Measurements from ENCODE around the gene PDE6C.
"Not testable (repeated sequence)": the region's sequence is repeated elsewhere in the genome, so short reads cannot be mapped to it uniquely, and the experiment has no call there.

PDE6C gene

GRCh38 chr10:93680412-93681047 lies 68.2 kb downstream of the PDE6C start:
- H3K4me3 ChIP-seq (ENCODE audit: low read depth, low read length), result no peak overlapping the region
- TF ChIP-seq CTCF (IDR thresholded peaks at IDR 0.05; ENCODE audit: control insufficient read depth, extremely low read depth, insufficient read depth), result peak; percentile 47
- DNase-seq (ENCODE audit: low read depth), result no peak

GRCh38 chr10:93687737-93688136 lies 75.4 kb downstream of the PDE6C start:
- no peak for TF ChIP-seq CTCF (IDR thresholded peaks at IDR 0.05; ENCODE audit: control insufficient read depth, extremely low read depth, insufficient read depth)

GRCh38 chr10:93695740-93696139 lies 83.4 kb downstream of the PDE6C start:
- no peak for DNase-seq (ENCODE audit: low read depth)
- TF ChIP-seq CTCF (IDR thresholded peaks at IDR 0.05; ENCODE audit: control insufficient read depth, extremely low read depth, insufficient read depth), result no peak
- H3K4me3 ChIP-seq (ENCODE audit: low read depth, low read length), result no peak overlapping the region

More at GRCh38 chr10:93687737-93688136, 75.4 kb downstream of the PDE6C start:
- no peak for DNase-seq (ENCODE audit: low read depth)
- H3K4me3 ChIP-seq (ENCODE audit: low read depth, low read length), result no peak overlapping the region

- not testable (repeated sequence) for DNase-seq (ENCODE audit: low read depth); H3K4me3 ChIP-seq (ENCODE audit: low read depth, low read length)
Observed at GRCh38 chr10:93696582-93696981, 84.2 kb downstream of the PDE6C start.

- TF ChIP-seq CTCF (IDR thresholded peaks at IDR 0.05; ENCODE audit: control insufficient read depth, extremely low read depth, insufficient read depth), result no peak
- DNase-seq (ENCODE audit: low read depth), result no peak
- H3K4me3 ChIP-seq (ENCODE audit: low read depth, low read length), result no peak overlapping the region
Observed at GRCh38 chr10:93697207-93697606, 84.9 kb downstream of the PDE6C start.

- peak overlapping the region; percentile 75 for H3K4me3 ChIP-seq (ENCODE audit: low read depth, low read length)
- DNase-seq (ENCODE audit: low read depth), result no peak
- no peak for TF ChIP-seq CTCF (IDR thresholded peaks at IDR 0.05; ENCODE audit: control insufficient read depth, extremely low read depth, insufficient read depth)
Observed at GRCh38 chr10:93701866-93702209, 89.5 kb downstream of the PDE6C start.

GRCh38 chr10:93702210-93703001 lies 90.1 kb downstream of the PDE6C start, which contains the start of gene FRA10AC1:
FRA10AC1 (minus strand) TSS chr10:93702592; CDS start chr10:93700106, 2,486 bp downstream.
- H3K4me3 ChIP-seq (ENCODE audit: low read depth, low read length), result peak within 1 kb of the TSS; percentile 75
- peak; percentile 49 for TF ChIP-seq CTCF (IDR thresholded peaks at IDR 0.05; ENCODE audit: control insufficient read depth, extremely low read depth, insufficient read depth)
- peak; percentile 51 for DNase-seq (ENCODE audit: low read depth)
